ENCODE measurements around the gene EMX2.
"Not testable (repeated sequence)": the region's sequence is repeated elsewhere in the genome, so short reads cannot be mapped to it uniquely, and the experiment has no call there.

The EMX2 gene

DNA sequence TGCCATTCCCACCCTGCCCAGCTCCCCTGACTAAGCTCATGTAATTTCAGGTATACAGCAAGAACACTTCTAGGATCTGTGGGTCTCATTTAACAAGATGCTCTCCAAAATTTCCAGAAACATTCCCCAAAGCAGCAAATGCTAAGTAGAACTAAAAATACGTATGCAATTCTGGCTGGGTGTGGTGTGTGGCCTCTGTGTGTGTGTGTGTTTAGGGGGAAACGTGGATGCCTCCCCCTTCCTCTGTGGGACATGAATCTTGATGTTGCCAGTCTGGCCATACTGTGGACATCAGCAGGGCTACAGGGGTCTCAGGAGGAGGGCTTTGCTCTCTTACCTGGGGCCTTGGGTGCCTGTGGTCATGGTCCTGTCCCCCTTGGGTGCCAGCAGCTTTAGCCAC is 18.4 kb downstream of the EMX2 start:
- DNase-seq (ENCODE audit: low spot score): no peak

DNA sequence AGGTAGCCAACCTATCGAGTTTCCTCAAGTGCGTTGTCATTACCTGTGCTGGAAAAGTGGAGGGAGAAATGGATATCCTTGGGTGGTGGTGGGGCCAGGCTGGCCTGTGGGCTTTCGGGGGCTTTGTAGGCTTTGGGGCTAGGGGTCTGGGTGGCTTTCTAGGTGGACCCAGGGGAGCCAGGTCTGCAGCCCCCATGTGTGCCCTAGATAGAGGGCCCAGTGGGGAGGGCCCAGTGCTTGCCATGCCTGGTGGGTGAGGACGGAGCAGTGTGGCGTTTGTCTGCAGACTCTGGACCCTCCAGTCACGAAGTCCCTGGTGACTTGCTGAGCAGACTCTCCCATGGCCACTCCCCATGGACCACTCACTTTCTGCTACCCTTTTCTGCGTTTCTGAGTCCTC is 19.7 kb downstream of the EMX2 start:
- DNase-seq (ENCODE audit: low spot score): no peak

DNA sequence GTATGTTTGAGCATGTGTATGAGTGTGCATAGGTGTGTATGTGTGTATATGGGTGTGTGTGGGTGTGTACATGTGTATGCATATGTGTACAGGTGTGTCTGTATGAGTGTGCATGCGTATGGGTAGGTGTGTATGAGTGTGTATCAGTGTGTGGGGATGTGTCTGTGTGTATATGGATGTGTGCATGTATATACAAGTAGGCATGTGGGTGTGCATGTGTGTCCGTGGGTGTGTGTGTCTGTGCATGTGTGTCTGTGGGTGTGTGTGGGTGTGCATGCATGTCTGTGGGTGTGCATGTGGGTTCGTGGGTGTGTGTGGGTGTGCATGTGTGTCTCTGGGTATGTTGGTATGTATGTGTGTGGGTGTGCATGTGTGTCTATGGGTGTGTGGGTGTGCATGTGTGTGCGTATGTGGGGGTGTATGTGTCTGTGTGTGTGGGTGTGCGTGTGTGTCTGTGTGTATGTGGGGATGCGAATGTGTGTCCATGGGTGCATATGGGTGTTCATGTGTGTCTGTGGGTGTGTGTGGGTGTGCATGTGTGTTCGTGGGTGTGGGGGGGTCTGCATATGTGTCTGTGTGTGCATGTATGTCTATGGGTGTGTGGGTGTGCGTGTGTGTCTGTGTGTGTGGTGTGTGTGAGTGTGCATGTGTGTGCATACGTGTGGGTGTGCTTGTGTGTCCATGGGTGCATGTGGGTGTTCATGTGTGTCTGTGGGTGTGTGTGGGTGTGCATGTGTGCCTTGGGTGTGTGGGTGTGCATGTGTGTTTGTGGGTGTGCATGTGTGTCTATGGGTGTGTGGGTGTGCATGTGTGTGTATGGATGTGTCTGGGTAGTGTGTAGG is 20.6 kb downstream of the EMX2 start:
- DNase-seq (ENCODE audit: low spot score): no peak

DNA sequence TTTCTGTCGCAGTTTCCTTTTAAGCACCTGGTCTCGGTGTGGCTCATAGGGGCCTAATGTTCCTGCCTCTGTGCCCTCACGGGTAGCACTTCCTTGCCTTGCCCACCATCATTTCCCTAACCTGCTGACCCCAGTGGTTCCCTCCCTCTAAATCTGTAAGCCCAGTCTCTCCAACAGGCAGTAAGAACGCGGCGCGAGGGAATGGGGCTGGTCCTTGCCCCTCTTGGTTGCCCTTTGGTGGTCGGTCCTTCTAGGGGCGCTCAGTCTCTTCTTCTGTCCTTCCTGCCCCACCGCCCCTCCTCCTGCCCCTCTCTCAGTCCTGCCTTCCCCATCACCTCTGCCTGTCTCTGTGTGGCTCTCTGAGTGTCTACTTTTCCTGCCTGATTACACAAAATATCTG is 21.2 kb downstream of the EMX2 start:
- no peak for DNase-seq (ENCODE audit: low spot score)

DNA sequence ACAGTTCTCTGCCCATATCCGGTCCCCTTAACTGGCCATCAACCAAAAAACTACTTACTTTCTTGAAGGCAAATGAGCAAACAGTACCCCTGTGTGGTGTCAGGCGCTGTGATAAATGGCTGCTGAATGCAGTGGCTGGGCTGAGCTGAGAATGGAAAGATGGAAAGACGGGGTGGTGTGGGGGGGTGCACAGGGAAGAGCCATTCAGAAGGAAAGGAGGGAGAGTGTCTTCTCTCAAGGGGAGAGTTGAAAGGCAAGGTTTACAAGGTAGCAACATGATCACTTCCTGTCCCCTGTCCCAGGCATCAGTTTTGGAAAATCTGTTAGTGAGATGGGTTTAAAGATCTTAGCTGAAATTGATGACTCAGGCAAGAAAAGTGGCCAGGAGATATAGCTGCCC is 22.5 kb downstream of the EMX2 start:
- no peak for DNase-seq (ENCODE audit: low spot score)

DNA sequence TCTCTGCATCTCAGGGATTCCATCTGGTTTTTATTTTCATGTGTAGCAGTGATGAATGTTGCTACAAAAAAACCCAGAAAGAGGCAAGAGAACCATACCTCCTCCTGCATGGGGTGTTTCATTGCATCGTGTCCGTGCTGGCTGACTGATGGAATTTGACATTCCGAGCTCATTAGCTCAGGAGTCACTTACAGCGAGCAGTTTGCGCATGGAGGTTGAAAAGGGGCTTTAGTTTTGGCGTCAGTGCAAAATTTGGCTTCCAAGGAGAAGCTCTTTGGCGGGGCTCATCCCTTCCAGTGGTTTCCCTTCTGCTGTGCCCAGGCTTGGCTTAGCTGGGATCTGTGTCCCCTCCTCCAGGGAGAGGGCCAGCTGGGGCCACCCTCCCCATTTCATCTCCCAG is 25.8 kb downstream of the EMX2 start:
- DNase-seq (ENCODE audit: low spot score): no peak

DNA sequence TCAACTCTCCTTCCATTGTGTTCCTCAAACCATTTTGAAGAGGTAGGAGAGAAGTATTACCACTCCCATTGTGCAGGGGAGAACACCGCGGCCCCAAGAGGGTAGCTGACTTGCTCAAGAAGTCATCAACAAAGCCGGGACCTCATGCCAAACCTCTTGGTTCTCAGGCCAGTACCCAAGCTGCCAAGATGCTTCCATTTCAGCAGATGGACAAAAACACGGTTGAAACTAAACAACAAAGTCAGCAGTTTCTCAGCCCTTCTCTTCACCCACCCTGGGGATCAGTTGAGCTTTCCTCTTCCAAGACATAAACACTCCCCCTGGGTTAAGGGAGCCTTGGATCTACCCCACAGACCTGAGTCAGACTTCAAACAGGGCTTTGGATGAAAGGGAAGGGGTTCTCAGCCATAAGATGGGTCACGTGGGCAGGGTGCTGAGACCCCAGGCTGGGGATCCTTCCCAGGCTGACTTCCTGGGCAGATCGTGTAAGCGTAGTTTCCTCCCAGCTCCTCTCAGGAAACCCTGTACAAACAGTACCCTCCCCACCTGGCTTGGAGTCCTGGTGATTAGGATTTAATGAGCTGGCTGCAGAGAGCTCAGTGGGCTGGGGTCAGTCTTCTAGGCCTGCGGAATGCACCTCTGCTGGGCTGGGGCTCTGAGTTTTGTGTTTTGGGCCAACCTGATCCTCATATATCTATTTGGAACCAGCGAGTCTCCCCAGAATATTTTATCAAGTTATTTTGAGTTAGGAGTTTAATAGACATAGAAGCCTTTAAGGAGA is 27.3 kb downstream of the EMX2 start:
- no peak for DNase-seq (ENCODE audit: low spot score)

DNA sequence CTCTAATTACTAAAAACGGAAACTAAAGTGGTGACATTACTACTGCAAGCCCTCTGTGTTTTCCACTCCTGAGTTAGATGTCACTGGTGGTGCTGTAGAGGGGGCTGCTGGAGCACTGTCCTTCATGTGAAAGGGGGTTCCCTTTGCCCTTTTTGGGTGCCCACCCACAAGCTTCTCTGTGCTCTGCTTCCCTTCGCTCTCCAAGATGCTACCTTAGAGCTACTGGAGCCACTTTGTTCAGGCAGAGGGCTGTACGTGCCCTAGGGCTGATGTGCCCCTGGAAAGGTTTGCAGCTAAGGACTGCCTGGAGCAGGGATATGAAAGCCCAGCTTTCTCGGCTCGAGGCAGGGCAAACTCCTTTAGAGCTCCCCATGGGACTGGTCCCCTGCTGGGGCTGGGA is 28.3 kb downstream of the EMX2 start:
- no peak for DNase-seq (ENCODE audit: low spot score)

DNA sequence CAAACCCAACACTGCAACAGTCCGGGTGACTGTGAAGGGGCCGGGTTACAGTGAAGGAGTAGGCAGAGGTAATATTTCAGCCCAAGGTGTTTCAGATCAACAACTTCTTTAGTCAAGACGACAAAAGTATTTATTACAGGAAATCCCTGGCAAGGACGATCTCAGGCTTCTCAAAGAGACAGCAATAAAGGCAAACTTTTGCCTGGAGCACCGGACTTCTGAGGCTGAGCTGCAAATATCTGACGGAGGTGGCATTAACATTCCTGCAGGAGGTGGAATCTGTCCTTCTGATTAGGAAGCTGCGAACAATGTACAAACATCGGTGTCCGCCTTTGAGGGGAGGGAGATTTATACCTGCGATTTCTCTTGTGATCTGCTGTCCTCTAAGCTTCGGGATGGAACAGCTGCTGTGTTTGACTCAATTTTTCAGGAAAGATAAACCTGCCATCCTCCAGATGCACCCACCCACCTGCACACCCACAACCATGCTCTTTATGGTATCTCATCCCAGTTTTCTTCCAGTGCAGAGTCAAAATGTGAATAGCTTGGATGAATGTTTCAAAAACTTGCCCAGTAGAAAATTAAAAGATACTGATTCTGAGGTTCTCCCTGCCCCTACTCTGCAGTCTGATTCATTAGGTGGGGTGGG is 32.1 kb downstream of the EMX2 start:
- DNase-seq (ENCODE audit: low spot score): no peak

DNA sequence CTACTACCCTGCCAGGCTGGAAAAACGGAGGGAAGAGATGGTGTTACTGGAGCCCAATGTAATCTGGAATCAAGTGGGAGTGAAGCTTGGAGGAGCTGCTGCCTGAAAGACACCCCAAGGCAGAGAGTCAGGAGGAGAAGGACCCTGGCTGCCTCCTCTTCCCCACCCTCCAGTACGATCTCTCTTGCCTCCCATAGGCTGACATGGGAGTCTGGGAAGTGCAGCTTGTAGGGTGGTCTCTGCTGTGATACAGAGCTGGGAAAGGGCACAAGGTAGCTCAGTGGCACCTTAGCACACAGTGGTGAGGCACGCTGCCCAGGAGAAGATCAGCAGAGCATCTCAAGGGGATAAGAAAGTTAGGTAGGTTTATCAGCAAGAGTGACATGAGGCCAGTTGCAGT is 35.9 kb downstream of the EMX2 start:
- DNase-seq (ENCODE audit: low spot score): no peak

DNA sequence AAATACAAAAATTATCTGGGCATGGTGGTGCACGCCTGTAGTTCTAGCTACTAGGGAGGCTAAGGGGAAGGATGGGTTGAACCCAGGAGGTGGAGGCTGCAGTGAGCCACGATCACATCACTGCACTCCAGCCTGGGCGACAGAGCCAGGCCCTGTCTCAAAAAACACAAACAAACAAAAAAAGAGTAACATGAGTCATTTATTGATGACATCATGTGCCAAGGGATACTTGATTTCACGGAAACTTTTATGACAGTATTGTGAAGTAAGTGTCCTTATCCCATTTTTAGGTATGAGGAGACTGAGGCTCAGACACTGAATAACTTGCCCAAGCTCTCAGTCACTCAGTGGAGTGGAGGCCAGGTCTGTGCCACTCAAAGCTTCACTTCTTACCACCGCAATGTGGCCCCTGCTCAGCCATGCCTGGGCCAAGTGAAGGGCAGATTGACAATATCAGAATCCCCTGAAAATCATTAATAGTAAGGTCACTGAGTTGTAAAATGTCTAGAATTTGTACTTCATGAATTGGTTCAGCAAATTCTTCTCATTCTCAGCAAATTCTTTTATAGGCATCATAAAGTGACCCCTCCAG is 36.5 kb downstream of the EMX2 start:
- DNase-seq (ENCODE audit: low spot score): no peak

DNA sequence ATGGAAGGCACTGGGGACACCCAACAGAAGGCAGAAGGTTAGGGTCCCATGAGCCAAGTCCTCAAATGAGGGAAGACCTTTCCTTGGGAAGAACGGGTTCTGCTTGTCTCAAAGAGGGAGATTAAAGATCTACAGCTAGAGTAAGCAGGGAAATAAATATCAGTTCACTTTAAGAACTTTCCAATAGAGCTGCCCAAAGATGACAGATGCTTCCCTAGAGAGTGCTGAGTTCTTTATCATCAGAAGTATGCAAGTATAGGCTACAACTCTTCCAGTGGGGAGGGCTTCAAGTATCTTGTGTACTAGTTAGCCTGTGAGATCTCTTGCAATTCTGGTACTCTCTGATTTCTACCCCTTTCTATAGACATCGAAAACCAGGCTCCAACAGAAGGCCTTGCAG is 39.4 kb downstream of the EMX2 start:
- no peak for DNase-seq (ENCODE audit: low spot score)

DNA sequence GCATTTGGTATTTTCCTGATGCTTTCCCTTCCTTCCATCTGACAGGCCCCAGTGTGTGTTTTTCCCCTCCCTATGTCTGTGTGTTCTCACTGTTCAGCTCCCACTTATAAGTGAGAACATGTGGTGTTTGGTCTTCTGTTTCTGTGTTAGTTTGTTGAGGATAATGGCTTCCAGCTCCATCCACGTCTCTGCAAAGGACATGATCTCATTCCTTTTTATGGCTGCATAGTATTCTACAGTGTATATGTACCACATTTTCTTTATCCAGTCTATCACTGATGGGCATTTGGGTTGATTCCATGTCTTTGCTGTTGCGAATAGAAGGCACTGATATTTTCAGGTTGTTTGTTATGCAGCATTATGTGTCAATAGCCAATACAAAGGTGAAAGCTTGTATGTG is 42.3 kb downstream of the EMX2 start:
- not testable (repeated sequence) for DNase-seq (ENCODE audit: low spot score)

DNA sequence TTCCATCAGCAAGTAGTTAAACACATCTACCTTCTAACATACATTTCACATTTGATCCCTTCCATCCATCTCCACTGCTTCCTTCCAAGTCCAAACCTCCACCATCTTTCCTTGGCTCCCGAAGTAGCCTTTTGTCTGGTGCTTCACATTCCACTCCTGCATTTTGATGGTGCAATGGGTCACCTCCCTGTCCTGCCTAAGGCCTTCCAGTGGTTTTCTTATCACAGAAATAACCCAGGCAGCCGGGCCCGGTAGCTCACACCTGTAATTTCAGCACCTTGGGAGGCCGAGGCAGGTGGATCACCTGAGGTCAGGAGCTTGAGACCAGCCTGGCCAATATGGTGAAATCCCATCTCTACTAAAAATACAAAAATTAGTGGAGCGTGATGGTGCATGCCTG is 44.5 kb downstream of the EMX2 start:
- DNase-seq (ENCODE audit: low spot score): no peak

DNA sequence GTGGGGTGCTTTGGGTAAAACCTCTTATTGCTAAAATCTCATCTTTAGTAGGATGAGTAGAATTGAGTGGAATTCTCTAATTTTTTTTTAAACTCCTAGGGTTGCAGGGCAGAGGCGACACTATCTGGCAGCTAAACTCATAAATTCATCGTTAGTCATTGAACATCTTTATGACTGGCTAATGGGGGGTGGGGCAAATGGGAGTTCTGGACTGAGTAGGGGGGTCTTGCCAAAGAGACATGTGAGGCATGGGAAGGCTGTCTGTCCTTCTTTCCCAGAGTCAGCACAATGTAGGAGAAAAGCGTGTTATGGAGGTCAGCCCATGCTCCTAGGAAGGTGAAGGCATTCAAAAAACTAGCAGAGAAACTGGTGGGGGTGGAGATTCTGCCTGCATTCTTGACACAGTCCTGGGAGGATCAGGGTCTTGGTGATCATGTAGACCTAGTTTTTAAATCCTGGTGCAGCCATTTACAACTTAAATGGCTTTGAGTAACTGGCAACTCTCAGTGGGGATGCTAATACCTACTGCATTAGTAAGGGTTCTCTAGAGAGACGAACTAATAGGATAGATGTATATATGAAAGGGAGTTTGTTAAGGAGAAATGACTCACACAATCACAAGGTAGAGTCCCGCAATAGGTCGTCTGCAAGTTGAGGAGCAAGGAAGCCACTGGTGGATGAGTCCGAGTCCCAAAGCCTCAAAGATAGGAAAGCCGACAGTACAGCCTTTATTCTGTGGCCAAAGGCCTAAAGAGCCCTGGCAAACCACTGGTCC is 47.7 kb downstream of the EMX2 start:
- no peak for DNase-seq (ENCODE audit: low spot score)

DNA sequence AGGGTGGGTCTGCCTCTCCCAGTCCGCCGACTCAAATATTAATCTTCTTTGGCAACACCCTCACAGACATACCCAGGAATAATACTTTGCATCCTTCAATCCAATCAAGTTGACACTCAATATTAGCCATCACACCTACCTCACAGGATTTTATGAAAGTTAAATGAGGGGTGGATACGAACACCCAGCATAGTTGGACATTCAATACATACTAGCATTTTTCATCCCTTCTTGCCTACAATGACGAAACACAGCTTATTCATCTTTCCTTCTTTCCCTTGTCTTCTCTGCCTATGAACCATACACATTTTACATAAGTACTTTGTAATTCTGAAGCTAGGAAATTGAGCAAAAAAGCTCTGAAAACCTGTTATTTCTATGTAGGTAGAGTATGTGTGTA is 48.5 kb downstream of the EMX2 start:
- DNase-seq (ENCODE audit: low spot score): no peak

DNA sequence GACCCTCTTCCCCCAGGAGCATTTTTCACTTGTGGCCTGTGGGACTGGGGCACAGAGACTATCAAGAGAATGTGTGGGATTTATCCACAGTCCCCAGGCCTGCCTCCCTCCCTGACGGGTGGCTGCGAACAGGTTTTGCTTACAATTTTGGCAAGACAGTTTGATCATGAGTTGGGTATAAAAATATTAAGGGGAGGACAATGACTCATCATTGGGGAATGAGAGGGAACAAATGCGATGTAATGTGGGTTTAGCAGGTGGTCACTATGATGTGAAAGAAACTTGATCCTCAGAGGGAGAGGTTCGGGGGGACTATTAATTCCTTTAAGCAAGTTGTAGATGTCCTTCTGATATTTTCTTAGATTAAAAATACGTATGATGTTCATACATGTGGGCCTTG is 52.2 kb downstream of the EMX2 start:
- no peak for DNase-seq (ENCODE audit: low spot score)

DNA sequence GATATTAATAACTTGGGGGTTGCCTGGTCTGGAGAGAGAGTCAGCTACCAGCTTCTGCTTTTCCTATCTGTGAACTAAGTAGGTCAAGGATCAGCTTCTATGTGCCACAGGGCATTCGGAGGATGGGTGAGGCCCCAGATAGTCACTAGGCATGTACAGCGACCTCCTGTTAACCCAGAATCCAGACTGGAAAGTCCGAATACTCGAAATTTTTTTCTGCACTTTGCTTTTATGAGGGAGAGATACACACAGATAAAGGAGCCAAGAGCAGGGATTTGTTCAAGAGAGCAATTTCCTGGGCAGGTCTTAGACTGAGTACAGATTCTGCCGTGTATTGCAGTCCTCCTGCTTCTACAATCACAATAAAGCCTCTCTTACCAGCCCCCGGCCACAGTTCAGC is 54.2 kb downstream of the EMX2 start:
- DNase-seq (ENCODE audit: low spot score): no peak

DNA sequence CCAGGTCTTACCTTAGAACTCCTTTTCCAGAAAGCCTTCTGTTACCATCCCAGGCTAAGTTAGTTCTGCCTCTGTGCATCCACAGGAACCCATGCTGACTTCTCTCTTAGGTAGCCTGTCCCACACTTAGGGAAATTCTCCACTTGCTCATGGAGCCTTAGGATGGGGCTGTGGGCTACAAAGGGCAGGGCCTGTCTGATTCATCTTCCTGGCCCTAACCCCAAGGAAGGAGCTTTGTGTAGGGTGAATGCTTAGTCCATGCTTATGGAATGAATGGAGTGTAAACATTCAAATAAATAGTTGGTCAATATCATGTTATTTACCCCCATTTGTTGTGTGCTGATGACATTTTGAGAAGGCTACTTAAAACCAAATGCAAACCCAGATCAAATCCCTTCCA is 54.7 kb downstream of the EMX2 start:
- no peak for DNase-seq (ENCODE audit: low spot score)

Measured in HuH-7.5 (cell line).